HEK293 (cell line): ENCODE results near the gene NR3C1.

ENCODE experiments used
- CTCF ChIA-PET: fragments of 350-600 bp; formaldehyde crosslinking; extraction: SDS; loops from one replicate; lab custom pipeline; 2021; ENCODE audit warnings: antibody characterized with exemption; lab: Yijun Ruan, JAX
- POLR2A ChIA-PET: fragments of 300-600 bp; formaldehyde crosslinking; extraction: SDS; loops from one replicate; lab custom pipeline; 2020; ENCODE audit warnings: antibody characterized with exemption, inconsistent platforms; lab: Yijun Ruan, JAX
- H3K27ac ChIP-seq: fragments of 200-500 bp; sonication (Bioruptor generic); 2 replicates; pipeline ENCODE4 v1.5.1; 2014; ENCODE audit warnings: low read depth, low read length, control low read depth, inconsistent platforms; ENCODE audit errors: extremely low read depth
- H3K36me3 ChIP-seq, 2 experiments: fragments of 200-500 bp in 1 of 2; sonication (Bioruptor generic) in 1 of 2; 1 replicate in 1 of 2; 2 replicates in 1 of 2; pipeline ENCODE4 v1.5.1; 2014 to 2017; ENCODE audit warnings: inconsistent platforms in 2 of 2, low read length in 2 of 2; ENCODE audit not compliant: control insufficient read depth in 2 of 2, insufficient read depth in 1 of 2
- H3K4me1 ChIP-seq: fragments of 200-500 bp; sonication (Bioruptor generic); 2 replicates; pipeline ENCODE4 v1.5.1; 2014; ENCODE audit warnings: mild to moderate bottlenecking, low read length, inconsistent platforms; ENCODE audit not compliant: control insufficient read depth, insufficient read depth
- H3K4me3 ChIP-seq: 2 replicates; pipeline ENCODE4 v1.5.1; 2011; ENCODE audit warnings: low read depth, mild to moderate bottlenecking, control low read depth, low read length, moderate library complexity
- H3K9me3 ChIP-seq: fragments of 200-500 bp; sonication (Bioruptor generic); 2 replicates; pipeline ENCODE4 v1.5.1; 2014; ENCODE audit warnings: low read depth, low read length, inconsistent platforms; ENCODE audit not compliant: control insufficient read depth, insufficient read depth
- BCL11B ChIP-seq: fragments of 450-650 bp; formaldehyde crosslinking; IDR thresholded peaks from 2 replicates; pipeline ENCODE4 v1.5.1; 2016; ENCODE audit warnings: low read depth, missing biosample characterization, missing genetic modification characterization
- GFI1B ChIP-seq: fragments of 450-650 bp; formaldehyde crosslinking; IDR thresholded peaks from 2 replicates; pipeline ENCODE4 v1.5.1; 2016; ENCODE audit warnings: missing biosample characterization, missing genetic modification characterization
- KLF9 ChIP-seq: fragments of 450-650 bp; formaldehyde crosslinking; IDR thresholded peaks from 2 replicates; pipeline ENCODE4 v1.5.1; 2016; ENCODE audit warnings: missing biosample characterization, missing genetic modification characterization, low read depth
- PRDM10 ChIP-seq: fragments of 450-650 bp; formaldehyde crosslinking; IDR thresholded peaks from 2 replicates; pipeline ENCODE4 v1.5.1; 2016; ENCODE audit warnings: missing biosample characterization, missing genetic modification characterization
- REPIN1 ChIP-seq: fragments of 450-650 bp; formaldehyde crosslinking; IDR thresholded peaks from 2 replicates; pipeline ENCODE4 v1.5.1; 2017; ENCODE audit warnings: missing biosample characterization, missing genetic modification characterization, low read depth
- YY2 ChIP-seq: fragments of 450-650 bp; formaldehyde crosslinking; IDR thresholded peaks from 2 replicates; pipeline ENCODE4 v1.5.1; 2016; ENCODE audit warnings: missing biosample characterization, missing genetic modification characterization
- ZFP41 ChIP-seq: fragments of 450-650 bp; formaldehyde crosslinking; IDR thresholded peaks from 2 replicates; pipeline ENCODE4 v1.5.1; 2016; ENCODE audit warnings: missing biosample characterization, missing genetic modification characterization, borderline replicate concordance
- ZNF148 ChIP-seq: fragments of 450-650 bp; formaldehyde crosslinking; IDR thresholded peaks from 2 replicates; pipeline ENCODE4 v1.5.0; 2017; ENCODE audit warnings: missing biosample characterization, missing genetic modification characterization, borderline replicate concordance
- ZNF174 ChIP-seq: fragments of 450-650 bp; formaldehyde crosslinking; IDR thresholded peaks from 2 replicates; pipeline ENCODE4 v1.5.0; 2017; ENCODE audit warnings: missing biosample characterization, mild to moderate bottlenecking, missing genetic modification characterization
- ZNF202 ChIP-seq: fragments of 450-650 bp; formaldehyde crosslinking; IDR thresholded peaks from 2 replicates; pipeline ENCODE4 v1.5.1; 2016; ENCODE audit warnings: missing biosample characterization, missing genetic modification characterization, borderline replicate concordance
- ZNF24 ChIP-seq: fragments of 450-650 bp; formaldehyde crosslinking; IDR thresholded peaks from 2 replicates; pipeline ENCODE4 v1.5.1; 2016; ENCODE audit warnings: missing biosample characterization, missing genetic modification characterization
- ZNF280C ChIP-seq: fragments of 450-650 bp; formaldehyde crosslinking; IDR thresholded peaks from 2 replicates; pipeline ENCODE4 v1.5.1; 2016; ENCODE audit warnings: missing biosample characterization, missing genetic modification characterization
- ZNF292 ChIP-seq: fragments of 450-650 bp; formaldehyde crosslinking; IDR thresholded peaks from 2 replicates; pipeline ENCODE4 v1.5.1; 2016; ENCODE audit warnings: low read depth, missing biosample characterization, missing genetic modification characterization, borderline replicate concordance
- ZNF341 ChIP-seq: fragments of 450-650 bp; formaldehyde crosslinking; IDR thresholded peaks from 2 replicates; pipeline ENCODE4; 2016; ENCODE audit warnings: low read depth, missing biosample characterization, missing genetic modification characterization
- ZNF391 ChIP-seq: fragments of 450-650 bp; formaldehyde crosslinking; IDR thresholded peaks from 2 replicates; pipeline ENCODE4 v1.5.1; 2016; ENCODE audit warnings: low read depth, missing biosample characterization, missing genetic modification characterization, borderline replicate concordance
- ZNF404 ChIP-seq: fragments of 450-650 bp; formaldehyde crosslinking; IDR thresholded peaks from 2 replicates; pipeline ENCODE4 v1.5.1; 2017; ENCODE audit warnings: missing biosample characterization, missing genetic modification characterization
- ZNF433 ChIP-seq: fragments of 450-650 bp; formaldehyde crosslinking; IDR thresholded peaks from 2 replicates; pipeline ENCODE4 v1.5.1; 2016; ENCODE audit warnings: missing biosample characterization, missing genetic modification characterization, low read depth
- ZNF473 ChIP-seq: fragments of 450-650 bp; formaldehyde crosslinking; IDR thresholded peaks from 2 replicates; pipeline ENCODE4 v1.5.1; 2017; ENCODE audit warnings: missing biosample characterization, missing genetic modification characterization
- ZNF513 ChIP-seq: fragments of 450-650 bp; IDR thresholded peaks from 2 replicates; pipeline ENCODE4 v1.5.1; 2018; ENCODE audit warnings: missing biosample characterization, missing genetic modification characterization
- ZNF645 ChIP-seq: fragments of 450-650 bp; formaldehyde crosslinking; IDR thresholded peaks from 2 replicates; pipeline ENCODE4; 2016; ENCODE audit warnings: missing biosample characterization, missing genetic modification characterization

NR3C1 gene

GRCh38 chr5:143370440-143370839 lies 33.0 kb downstream of the NR3C1 start:
- CTCF ChIA-PET: interaction anchor here (0.8 to 1.0 kb wide), 2 partner anchors 16 to 431 kb away, joined by 3 to 4 read pairs; no protein-coding TSS in a partner anchor
- peaks cover 0 to 3% of the 10 kb centered on the region in 2 experiments; a peak in 1 of 3 replicates for H3K36me3 ChIP-seq
- no peak for TF ChIP-seq BCL11B (tag by site-specific recombination)
- no peak for TF ChIP-seq ZFP41
- TF ChIP-seq ZNF473 (tag by site-specific recombination): no peak
- no peak for TF ChIP-seq ZNF24 (tag by site-specific recombination)
- no peak for TF ChIP-seq REPIN1 (tag by site-specific recombination)
- TF ChIP-seq ZNF202 (tag by site-specific recombination): no peak
- no peak for TF ChIP-seq PRDM10 (tag by site-specific recombination)
- TF ChIP-seq ZNF404 (tag by site-specific recombination): no peak
- TF ChIP-seq ZNF280C: no peak
- no peak for TF ChIP-seq YY2
- no peak for TF ChIP-seq ZNF391
- no peak for TF ChIP-seq ZNF645 (tag by site-specific recombination)
- no peak for TF ChIP-seq ZNF433 (tag by site-specific recombination)
- TF ChIP-seq ZNF174: no peak
- no peak for TF ChIP-seq ZNF148 (tag by site-specific recombination)
- TF ChIP-seq ZNF341: no peak
- no peak for TF ChIP-seq ZNF513 (tag by site-specific recombination)
- no peak for TF ChIP-seq ZNF292 (tag by site-specific recombination)
- no peak for TF ChIP-seq GFI1B (tag by site-specific recombination)
- no peak for TF ChIP-seq KLF9 (tag by site-specific recombination)
- H3K27ac ChIP-seq: no peak overlapping the region
- POLR2A ChIA-PET: no interaction called here
- H3K9me3 ChIP-seq: no peaks in the 10 kb centered on the region
- no peak overlapping the region for H3K4me3 ChIP-seq
- peaks cover 3% of the 10 kb centered on the region; the same call in 1 of the 2 replicates for H3K4me1 ChIP-seq
